ENCODE data around the gene SAMD11. TPM values are rescaled to one million over a fixed set of nuclear protein-coding genes. Genes with fewer than 3 reads are reported as not detected.

SAMD11 gene
- polyA plus RNA-seq, 1 of the 3 experiments (the other 2 are of a cell fraction) = 2.1 TPM

DNA sequence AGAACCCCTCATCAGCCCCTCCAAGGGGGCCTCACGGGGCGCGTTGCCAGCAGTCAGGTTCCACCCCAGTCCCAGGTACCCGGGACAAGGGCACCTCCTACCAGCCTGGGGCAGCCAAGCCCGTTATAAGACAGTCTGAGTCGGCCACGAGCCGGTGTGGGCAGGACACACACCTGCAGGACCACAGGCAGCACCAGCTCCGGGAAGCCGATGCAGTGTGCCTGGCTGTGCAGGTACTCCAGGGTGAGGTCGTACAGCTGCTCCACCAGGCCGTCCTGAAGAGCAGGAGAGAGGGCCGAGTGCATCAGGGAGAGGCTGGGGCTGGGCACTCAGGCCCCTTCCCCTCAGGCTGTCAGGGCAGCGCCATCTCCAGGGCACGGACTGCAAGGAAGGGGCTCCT, 24.2 kb downstream of the SAMD11 start (continued):
- TF ChIP-seq, protein P1, sequence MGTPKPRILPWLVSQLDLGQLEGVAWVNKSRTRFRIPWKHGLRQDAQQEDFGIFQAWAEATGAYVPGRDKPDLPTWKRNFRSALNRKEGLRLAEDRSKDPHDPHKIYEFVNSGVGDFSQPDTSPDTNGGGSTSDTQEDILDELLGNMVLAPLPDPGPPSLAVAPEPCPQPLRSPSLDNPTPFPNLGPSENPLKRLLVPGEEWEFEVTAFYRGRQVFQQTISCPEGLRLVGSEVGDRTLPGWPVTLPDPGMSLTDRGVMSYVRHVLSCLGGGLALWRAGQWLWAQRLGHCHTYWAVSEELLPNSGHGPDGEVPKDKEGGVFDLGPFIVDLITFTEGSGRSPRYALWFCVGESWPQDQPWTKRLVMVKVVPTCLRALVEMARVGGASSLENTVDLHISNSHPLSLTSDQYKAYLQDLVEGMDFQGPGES (IDR thresholded peaks at IDR 0.05; ENCODE audit: low read depth, low read length) = no peak
- TF ChIP-seq MEF2A (IDR thresholded peaks at IDR 0.05; ENCODE audit: borderline replicate concordance, low read depth) (no peak), SMC3 (IDR thresholded peaks at IDR 0.05; ENCODE audit: low read depth, low read length) (no peak), CHD2 (IDR thresholded peaks at IDR 0.05; ENCODE audit: low read length, partially characterized antibody) (no peak)

DNA sequence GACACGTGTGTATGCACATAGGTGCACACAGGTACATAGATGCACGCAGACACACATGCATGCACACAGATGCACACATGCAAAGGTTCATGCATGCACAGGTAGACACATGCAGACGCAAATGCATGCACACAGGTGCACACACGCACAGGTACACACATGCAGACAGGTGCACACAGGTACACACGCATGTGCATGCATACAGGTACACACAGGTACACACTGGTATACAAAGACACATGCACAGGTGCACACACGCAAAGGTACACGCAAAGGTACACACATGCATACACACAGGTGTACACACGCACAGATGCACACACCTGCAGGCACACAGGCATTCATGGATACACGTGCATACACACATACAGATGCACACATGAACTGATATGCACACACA, 26.5 kb downstream of the SAMD11 start:
- no peak for DNase-seq
- CTCF ChIA-PET = no interaction called here
- Histone ChIP-seq H3K4me1 (ENCODE audit: control insufficient read depth in 1 of 2, insufficient read depth in 2 of 2, low read depth in 1 of 2, low read length in 1 of 2) (peaks cover 0 to 5% of the 10 kb centered on the region in 2 experiments; a peak in 1 of 4 replicates), H3K27ac (ENCODE audit: low read depth in 2 of 2, low read length in 1 of 2) (no peak overlapping the region), H3K9ac (no peak overlapping the region), H3K27me3 (ENCODE audit: insufficient read depth) (no peaks in the 10 kb centered on the region), H3K36me3 (replicated peaks in 1 of 2; ENCODE audit: control insufficient read depth in 1 of 2, insufficient read depth in 2 of 2, low read length in 1 of 2) (peaks cover 0 to 94% of the 10 kb centered on the region in 2 experiments), H3K4me3 (ENCODE audit: low read depth in 2 of 2, low read length in 1 of 2) (no peak overlapping the region), H3K9me2 (no peaks in the 10 kb centered on the region), H3K9me3 (no peaks in the 10 kb centered on the region), H3F3A (replicated peaks; ENCODE audit: insufficient read depth) (peaks cover under 1% of the 10 kb centered on the region), H2AFZ (ENCODE audit: low read depth) (no peak overlapping the region), H3K79me2 (ENCODE audit: insufficient read depth) (no peaks in the 10 kb centered on the region), H3K4me2 (no peak overlapping the region), H4K20me1 (ENCODE audit: insufficient read depth) (0 out of 2 replicates have a peak, but pooled peaks cover 11% of the 10 kb centered on the region)
- TF ChIP-seq, protein P1 (IDR thresholded peaks at IDR 0.05; ENCODE audit: low read depth, low read length) = no peak
- TF ChIP-seq JUND (IDR thresholded peaks at IDR 0.05) = no peak
- no peak for TF ChIP-seq TCF12 (IDR thresholded peaks at IDR 0.05)
- TF ChIP-seq, protein P2, sequence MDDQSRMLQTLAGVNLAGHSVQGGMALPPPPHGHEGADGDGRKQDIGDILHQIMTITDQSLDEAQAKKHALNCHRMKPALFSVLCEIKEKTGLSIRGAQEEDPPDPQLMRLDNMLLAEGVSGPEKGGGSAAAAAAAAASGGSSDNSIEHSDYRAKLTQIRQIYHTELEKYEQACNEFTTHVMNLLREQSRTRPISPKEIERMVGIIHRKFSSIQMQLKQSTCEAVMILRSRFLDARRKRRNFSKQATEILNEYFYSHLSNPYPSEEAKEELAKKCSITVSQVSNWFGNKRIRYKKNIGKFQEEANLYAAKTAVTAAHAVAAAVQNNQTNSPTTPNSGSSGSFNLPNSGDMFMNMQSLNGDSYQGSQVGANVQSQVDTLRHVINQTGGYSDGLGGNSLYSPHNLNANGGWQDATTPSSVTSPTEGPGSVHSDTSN (IDR thresholded peaks at IDR 0.05) = no peak
- TF ChIP-seq POLR2AphosphoS5 (IDR thresholded peaks at IDR 0.05; ENCODE audit: low read depth, low read length) = no peak
- TF ChIP-seq TAF1 (IDR thresholded peaks at IDR 0.05; ENCODE audit: borderline replicate concordance, low read depth, low read length) = no peak
- TF ChIP-seq, protein P3, sequence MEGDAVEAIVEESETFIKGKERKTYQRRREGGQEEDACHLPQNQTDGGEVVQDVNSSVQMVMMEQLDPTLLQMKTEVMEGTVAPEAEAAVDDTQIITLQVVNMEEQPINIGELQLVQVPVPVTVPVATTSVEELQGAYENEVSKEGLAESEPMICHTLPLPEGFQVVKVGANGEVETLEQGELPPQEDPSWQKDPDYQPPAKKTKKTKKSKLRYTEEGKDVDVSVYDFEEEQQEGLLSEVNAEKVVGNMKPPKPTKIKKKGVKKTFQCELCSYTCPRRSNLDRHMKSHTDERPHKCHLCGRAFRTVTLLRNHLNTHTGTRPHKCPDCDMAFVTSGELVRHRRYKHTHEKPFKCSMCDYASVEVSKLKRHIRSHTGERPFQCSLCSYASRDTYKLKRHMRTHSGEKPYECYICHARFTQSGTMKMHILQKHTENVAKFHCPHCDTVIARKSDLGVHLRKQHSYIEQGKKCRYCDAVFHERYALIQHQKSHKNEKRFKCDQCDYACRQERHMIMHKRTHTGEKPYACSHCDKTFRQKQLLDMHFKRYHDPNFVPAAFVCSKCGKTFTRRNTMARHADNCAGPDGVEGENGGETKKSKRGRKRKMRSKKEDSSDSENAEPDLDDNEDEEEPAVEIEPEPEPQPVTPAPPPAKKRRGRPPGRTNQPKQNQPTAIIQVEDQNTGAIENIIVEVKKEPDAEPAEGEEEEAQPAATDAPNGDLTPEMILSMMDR (IDR thresholded peaks at IDR 0.05) = no peak
- no peak for TF ChIP-seq RFX5 (IDR thresholded peaks at IDR 0.05; ENCODE audit: low read length)
- TF ChIP-seq EP300 (IDR thresholded peaks at IDR 0.05; ENCODE audit: borderline replicate concordance in 1 of 2, low read depth in 1 of 2, low read length in 1 of 2) = no peak
- TF ChIP-seq NFIC (IDR thresholded peaks at IDR 0.05; ENCODE audit: borderline replicate concordance) = no peak
- no peak for TF ChIP-seq NRF1 (IDR thresholded peaks at IDR 0.05; ENCODE audit: low read depth, low read length)
- TF ChIP-seq, protein P4, sequence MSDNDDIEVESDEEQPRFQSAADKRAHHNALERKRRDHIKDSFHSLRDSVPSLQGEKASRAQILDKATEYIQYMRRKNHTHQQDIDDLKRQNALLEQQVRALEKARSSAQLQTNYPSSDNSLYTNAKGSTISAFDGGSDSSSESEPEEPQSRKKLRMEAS (IDR thresholded peaks at IDR 0.05; ENCODE audit: low read depth) = no peak
- POLR2A ChIA-PET = no interaction called here
- 97% methylated on average over 7 of the region's 9 CpGs for WGBS (ENCODE audit: low lambda C conversion rate)
